ENCODE data around the gene WHRN.

WHRN gene

DNA sequence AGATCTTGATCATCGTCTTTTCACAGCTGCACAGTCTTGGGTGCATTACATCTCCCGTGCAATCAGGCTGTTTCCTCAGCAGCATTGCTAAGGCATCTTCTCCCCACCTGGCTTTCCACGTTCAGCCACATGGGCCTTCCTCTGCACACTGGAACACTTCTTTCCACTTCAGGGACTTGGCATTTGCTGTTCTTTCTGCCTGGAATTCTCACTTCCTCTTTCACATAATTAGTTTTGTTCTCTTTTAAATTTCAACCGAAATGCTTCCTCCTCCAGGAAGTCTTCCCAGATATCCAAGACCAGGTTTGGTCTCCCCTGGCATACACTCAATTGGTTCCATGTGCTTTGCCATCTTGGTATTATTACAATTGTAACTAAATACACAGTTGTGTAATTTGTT is 43.8 kb downstream of the WHRN start:
- no CpG with 5 or more reads among the region's 4 CpGs for WGBS (ENCODE audit: extremely low coverage, insufficient coverage, insufficient read length)
- H4K12ac ChIP-seq (ENCODE audit: low read depth, low read length): no peak overlapping the region
- H2AK5ac ChIP-seq (ENCODE audit: low read length): no peak overlapping the region
- H3K79me2 ChIP-seq (ENCODE audit: control insufficient read depth, insufficient read depth, low read length, poor library complexity): no peaks in the 10 kb centered on the region
- H3K4me1 ChIP-seq (ENCODE audit: control insufficient read depth in 1 of 2, insufficient read depth in 2 of 2, low read length in 2 of 2): no peaks in the 10 kb centered on the region
- no peak overlapping the region for H3K9ac ChIP-seq (ENCODE audit: low read length)
- no peak overlapping the region for H4K91ac ChIP-seq (ENCODE audit: low read depth, low read length)
- H3K27me3 ChIP-seq (ENCODE audit: insufficient read depth, low read length): no peaks in the 10 kb centered on the region
- H3K14ac ChIP-seq (ENCODE audit: low read length): no peak overlapping the region
- no peaks in the 10 kb centered on the region for H3K79me1 ChIP-seq (ENCODE audit: low read length)
- H3K4me3 ChIP-seq (ENCODE audit: low read depth, low read length): no peak overlapping the region
- no peaks in the 10 kb centered on the region for H3K9me3 ChIP-seq (ENCODE audit: insufficient read depth, low read depth, low read length)
- no peak overlapping the region for H2BK5ac ChIP-seq (ENCODE audit: low read depth, low read length, poor library complexity)
- H2BK12ac ChIP-seq (ENCODE audit: low read length): no peak overlapping the region
- H3K4me2 ChIP-seq (ENCODE audit: low read length): no peak overlapping the region
- no peaks in the 10 kb centered on the region for H3K36me3 ChIP-seq (ENCODE audit: control insufficient read depth in 1 of 2, insufficient read depth in 2 of 2, low read length in 2 of 2)
- DNase-seq: no peak
- no peak overlapping the region for H2BK120ac ChIP-seq (ENCODE audit: insufficient read depth, low read length, poor library complexity)
- no peak overlapping the region for H3K4ac ChIP-seq (ENCODE audit: low read depth, low read length)
- H4K8ac ChIP-seq (ENCODE audit: low read depth, low read length): no peak overlapping the region
- no peak overlapping the region for H3K27ac ChIP-seq (ENCODE audit: low read depth, low read length)
- no peak overlapping the region for H2AFZ ChIP-seq (ENCODE audit: insufficient read depth, low read length, poor library complexity)
- no peak overlapping the region for H3K23ac ChIP-seq (ENCODE audit: low read length)
- no peak overlapping the region for H3K18ac ChIP-seq (ENCODE audit: low read length)

DNA sequence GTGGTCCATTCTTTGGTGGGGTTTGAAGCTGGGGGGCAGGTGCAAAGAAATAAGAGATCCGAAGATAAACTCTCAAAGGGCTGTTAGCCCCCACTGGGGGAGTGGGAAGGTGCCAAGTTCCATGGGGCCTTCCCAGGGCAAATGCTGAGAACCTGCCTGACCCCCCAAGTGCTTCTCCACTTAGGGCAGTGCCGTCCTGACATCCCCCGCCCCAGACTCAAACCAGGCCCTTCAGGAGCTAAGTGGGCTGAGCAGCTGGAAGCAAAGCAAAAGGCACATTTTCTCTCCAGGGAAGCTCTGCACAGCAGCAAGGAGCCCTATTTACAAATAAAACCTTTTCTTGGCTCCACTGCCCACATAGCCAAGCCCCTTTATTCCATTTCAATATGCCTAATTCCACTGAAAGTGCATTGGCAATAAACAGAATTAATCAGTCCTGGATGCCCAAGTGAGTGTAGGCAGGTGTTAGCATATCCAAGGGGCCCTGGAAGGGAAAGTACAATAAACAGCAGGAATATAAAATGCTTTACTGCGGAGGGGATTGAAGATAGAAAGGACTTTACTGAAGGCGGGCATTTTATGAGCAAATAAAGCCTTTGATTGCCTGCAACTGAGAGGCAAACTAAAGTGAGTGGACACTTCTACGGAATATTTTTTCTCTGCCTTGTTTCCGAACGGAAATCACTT is 44.6 kb downstream of the WHRN start:
- H3K4me2 ChIP-seq (ENCODE audit: low read length): no peak overlapping the region
- H2AK5ac ChIP-seq (ENCODE audit: low read length): no peak overlapping the region
- WGBS (ENCODE audit: extremely low coverage, insufficient coverage, insufficient read length): no CpG with 5 or more reads among the region's 8 CpGs
- H2BK120ac ChIP-seq (ENCODE audit: insufficient read depth, low read length, poor library complexity): no peak overlapping the region
- H3K9me3 ChIP-seq (ENCODE audit: insufficient read depth, low read depth, low read length): no peaks in the 10 kb centered on the region
- H3K4ac ChIP-seq (ENCODE audit: low read depth, low read length): no peak overlapping the region
- H3K79me1 ChIP-seq (ENCODE audit: low read length): no peaks in the 10 kb centered on the region
- H3K79me2 ChIP-seq (ENCODE audit: control insufficient read depth, insufficient read depth, low read length, poor library complexity): no peaks in the 10 kb centered on the region
- H3K9ac ChIP-seq (ENCODE audit: low read length): no peak overlapping the region
- H3K14ac ChIP-seq (ENCODE audit: low read length): no peak overlapping the region
- no peak overlapping the region for H3K18ac ChIP-seq (ENCODE audit: low read length)
- H4K12ac ChIP-seq (ENCODE audit: low read depth, low read length): no peak overlapping the region
- H3K4me3 ChIP-seq (ENCODE audit: low read depth, low read length): no peak overlapping the region
- H3K4me1 ChIP-seq (ENCODE audit: control insufficient read depth in 1 of 2, insufficient read depth in 2 of 2, low read length in 2 of 2): no peaks in the 10 kb centered on the region
- H3K27ac ChIP-seq (ENCODE audit: low read depth, low read length): no peak overlapping the region
- no peak overlapping the region for H4K91ac ChIP-seq (ENCODE audit: low read depth, low read length)
- no peak for DNase-seq
- H3K27me3 ChIP-seq (ENCODE audit: insufficient read depth, low read length): no peaks in the 10 kb centered on the region
- H4K8ac ChIP-seq (ENCODE audit: low read depth, low read length): no peak overlapping the region
- no peak overlapping the region for H2BK12ac ChIP-seq (ENCODE audit: low read length)
- no peak overlapping the region for H2BK5ac ChIP-seq (ENCODE audit: low read depth, low read length, poor library complexity)
- H3K36me3 ChIP-seq (ENCODE audit: control insufficient read depth in 1 of 2, insufficient read depth in 2 of 2, low read length in 2 of 2): no peaks in the 10 kb centered on the region
- no peak overlapping the region for H3K23ac ChIP-seq (ENCODE audit: low read length)
- H2AFZ ChIP-seq (ENCODE audit: insufficient read depth, low read length, poor library complexity): no peak overlapping the region

DNA sequence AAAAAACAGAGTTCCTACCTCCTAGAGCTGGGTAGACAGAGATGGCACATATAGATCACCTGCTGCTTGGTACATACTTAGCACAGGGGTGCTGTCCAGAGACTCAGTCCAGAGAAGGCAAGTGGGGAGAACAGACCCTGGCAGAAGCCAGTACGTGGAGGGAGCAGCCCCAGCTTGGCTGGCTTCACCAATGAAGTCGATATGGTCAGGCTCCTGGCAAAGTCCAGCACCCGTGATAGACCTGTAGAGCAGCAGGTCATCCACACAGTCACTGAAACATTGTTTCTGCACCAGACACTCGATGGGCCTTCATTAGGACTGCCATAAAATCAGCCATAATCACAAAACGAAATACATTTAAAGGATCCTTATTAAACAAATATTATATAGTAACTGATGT is 45.8 kb downstream of the WHRN start:
- no peak overlapping the region for H3K4ac ChIP-seq (ENCODE audit: low read depth, low read length)
- no CpG with 5 or more reads among the region's 5 CpGs for WGBS (ENCODE audit: extremely low coverage, insufficient coverage, insufficient read length)
- H3K4me1 ChIP-seq (ENCODE audit: control insufficient read depth in 1 of 2, insufficient read depth in 2 of 2, low read length in 2 of 2): no peaks in the 10 kb centered on the region
- H3K79me1 ChIP-seq (ENCODE audit: low read length): no peaks in the 10 kb centered on the region
- H4K8ac ChIP-seq (ENCODE audit: low read depth, low read length): no peak overlapping the region
- H3K36me3 ChIP-seq (ENCODE audit: control insufficient read depth in 1 of 2, insufficient read depth in 2 of 2, low read length in 2 of 2): no peaks in the 10 kb centered on the region
- H3K79me2 ChIP-seq (ENCODE audit: control insufficient read depth, insufficient read depth, low read length, poor library complexity): no peaks in the 10 kb centered on the region
- H4K91ac ChIP-seq (ENCODE audit: low read depth, low read length): no peak overlapping the region
- no peak overlapping the region for H3K23ac ChIP-seq (ENCODE audit: low read length)
- H3K14ac ChIP-seq (ENCODE audit: low read length): no peak overlapping the region
- H3K9me3 ChIP-seq (ENCODE audit: insufficient read depth, low read depth, low read length): no peaks in the 10 kb centered on the region
- H3K4me3 ChIP-seq (ENCODE audit: low read depth, low read length): no peak overlapping the region
- no peak overlapping the region for H4K12ac ChIP-seq (ENCODE audit: low read depth, low read length)
- H2BK12ac ChIP-seq (ENCODE audit: low read length): no peak overlapping the region
- H3K27me3 ChIP-seq (ENCODE audit: insufficient read depth, low read length): no peaks in the 10 kb centered on the region
- H2BK5ac ChIP-seq (ENCODE audit: low read depth, low read length, poor library complexity): no peak overlapping the region
- H3K4me2 ChIP-seq (ENCODE audit: low read length): no peak overlapping the region
- H2AFZ ChIP-seq (ENCODE audit: insufficient read depth, low read length, poor library complexity): no peak overlapping the region
- H2AK5ac ChIP-seq (ENCODE audit: low read length): no peak overlapping the region
- H2BK120ac ChIP-seq (ENCODE audit: insufficient read depth, low read length, poor library complexity): no peak overlapping the region
- H3K9ac ChIP-seq (ENCODE audit: low read length): no peak overlapping the region
- H3K18ac ChIP-seq (ENCODE audit: low read length): no peak overlapping the region
- H3K27ac ChIP-seq (ENCODE audit: low read depth, low read length): no peak overlapping the region
- no peak for DNase-seq

DNA sequence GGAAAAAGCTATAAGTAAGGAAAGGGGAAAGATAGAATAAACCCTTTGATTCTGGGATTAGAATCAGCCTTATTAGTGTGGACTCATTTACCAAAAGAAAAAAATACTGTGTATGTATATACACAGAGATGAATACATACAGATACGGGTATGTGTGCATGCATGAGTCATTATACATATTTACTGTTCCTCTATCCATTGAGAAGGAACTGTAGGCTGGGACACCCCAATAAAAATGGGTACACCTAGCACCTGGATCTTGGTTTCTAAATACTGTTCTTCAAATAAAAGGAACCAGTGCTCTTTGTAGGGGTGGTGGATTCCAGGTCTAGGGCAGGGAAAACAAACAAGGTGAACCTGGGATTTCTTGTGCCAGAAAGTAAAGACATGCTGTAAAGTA is 48.3 kb downstream of the WHRN start:
- H3K4ac ChIP-seq (ENCODE audit: low read depth, low read length): no peak overlapping the region
- no peak overlapping the region for H2AFZ ChIP-seq (ENCODE audit: insufficient read depth, low read length, poor library complexity)
- no peaks in the 10 kb centered on the region for H3K36me3 ChIP-seq (ENCODE audit: control insufficient read depth in 1 of 2, insufficient read depth in 2 of 2, low read length in 2 of 2)
- no peak overlapping the region for H4K8ac ChIP-seq (ENCODE audit: low read depth, low read length)
- no peak overlapping the region for H2BK120ac ChIP-seq (ENCODE audit: insufficient read depth, low read length, poor library complexity)
- WGBS (ENCODE audit: extremely low coverage, insufficient coverage, insufficient read length): no CpG with 5 or more reads among the region's 1 CpG
- H3K4me1 ChIP-seq (ENCODE audit: control insufficient read depth in 1 of 2, insufficient read depth in 2 of 2, low read length in 2 of 2): no peaks in the 10 kb centered on the region
- H3K9me3 ChIP-seq (ENCODE audit: insufficient read depth, low read depth, low read length): no peaks in the 10 kb centered on the region
- no peaks in the 10 kb centered on the region for H3K27me3 ChIP-seq (ENCODE audit: insufficient read depth, low read length)
- DNase-seq: no peak
- no peaks in the 10 kb centered on the region for H3K79me2 ChIP-seq (ENCODE audit: control insufficient read depth, insufficient read depth, low read length, poor library complexity)
- H3K4me2 ChIP-seq (ENCODE audit: low read length): no peak overlapping the region
- no peaks in the 10 kb centered on the region for H3K79me1 ChIP-seq (ENCODE audit: low read length)
- H3K27ac ChIP-seq (ENCODE audit: low read depth, low read length): no peak overlapping the region
- H4K12ac ChIP-seq (ENCODE audit: low read depth, low read length): no peak overlapping the region
- H2AK5ac ChIP-seq (ENCODE audit: low read length): no peak overlapping the region
- H3K18ac ChIP-seq (ENCODE audit: low read length): no peak overlapping the region
- H2BK5ac ChIP-seq (ENCODE audit: low read depth, low read length, poor library complexity): no peak overlapping the region
- no peak overlapping the region for H3K23ac ChIP-seq (ENCODE audit: low read length)
- H3K9ac ChIP-seq (ENCODE audit: low read length): no peak overlapping the region
- H4K91ac ChIP-seq (ENCODE audit: low read depth, low read length): no peak overlapping the region
- H2BK12ac ChIP-seq (ENCODE audit: low read length): no peak overlapping the region
- no peak overlapping the region for H3K4me3 ChIP-seq (ENCODE audit: low read depth, low read length)
- H3K14ac ChIP-seq (ENCODE audit: low read length): no peak overlapping the region

All from trophoblast cell (in vitro differentiated cells and primary cell).